GM18520 (cell line): Measurements from ENCODE around the gene ZDHHC8.

Source experiments
- ATAC-seq: cut with Tn5 transposase; IDR thresholded peaks from one replicate; pipeline ENCODE4 v1.9.1; 2021; ENCODE audit not compliant: unreplicated experiment

ZDHHC8 gene, protein sequence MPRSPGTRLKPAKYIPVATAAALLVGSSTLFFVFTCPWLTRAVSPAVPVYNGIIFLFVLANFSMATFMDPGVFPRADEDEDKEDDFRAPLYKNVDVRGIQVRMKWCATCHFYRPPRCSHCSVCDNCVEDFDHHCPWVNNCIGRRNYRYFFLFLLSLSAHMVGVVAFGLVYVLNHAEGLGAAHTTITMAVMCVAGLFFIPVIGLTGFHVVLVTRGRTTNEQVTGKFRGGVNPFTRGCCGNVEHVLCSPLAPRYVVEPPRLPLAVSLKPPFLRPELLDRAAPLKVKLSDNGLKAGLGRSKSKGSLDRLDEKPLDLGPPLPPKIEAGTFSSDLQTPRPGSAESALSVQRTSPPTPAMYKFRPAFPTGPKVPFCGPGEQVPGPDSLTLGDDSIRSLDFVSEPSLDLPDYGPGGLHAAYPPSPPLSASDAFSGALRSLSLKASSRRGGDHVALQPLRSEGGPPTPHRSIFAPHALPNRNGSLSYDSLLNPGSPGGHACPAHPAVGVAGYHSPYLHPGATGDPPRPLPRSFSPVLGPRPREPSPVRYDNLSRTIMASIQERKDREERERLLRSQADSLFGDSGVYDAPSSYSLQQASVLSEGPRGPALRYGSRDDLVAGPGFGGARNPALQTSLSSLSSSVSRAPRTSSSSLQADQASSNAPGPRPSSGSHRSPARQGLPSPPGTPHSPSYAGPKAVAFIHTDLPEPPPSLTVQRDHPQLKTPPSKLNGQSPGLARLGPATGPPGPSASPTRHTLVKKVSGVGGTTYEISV

DNA sequence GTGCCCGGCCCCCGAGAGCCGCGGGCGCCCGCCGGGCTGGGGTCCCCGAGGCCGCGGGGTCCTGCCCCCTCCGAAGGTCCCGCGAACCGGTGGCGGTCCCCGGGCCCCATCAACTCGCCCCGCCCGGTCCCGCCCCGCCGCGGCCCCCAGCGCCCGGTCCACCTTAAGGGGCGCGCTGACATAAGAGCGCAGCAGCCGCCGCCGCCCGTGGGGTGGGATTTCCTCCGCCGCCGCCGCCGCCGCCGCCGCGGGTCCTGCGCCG, at the start of gene ZDHHC8:
Gene ZDHHC8 (plus strand): TSS at position 208 of the 262 bp plus-strand sequence. CDS start 144 bp downstream, outside the sequence.
- ATAC-seq = peak; percentile 15

DNA sequence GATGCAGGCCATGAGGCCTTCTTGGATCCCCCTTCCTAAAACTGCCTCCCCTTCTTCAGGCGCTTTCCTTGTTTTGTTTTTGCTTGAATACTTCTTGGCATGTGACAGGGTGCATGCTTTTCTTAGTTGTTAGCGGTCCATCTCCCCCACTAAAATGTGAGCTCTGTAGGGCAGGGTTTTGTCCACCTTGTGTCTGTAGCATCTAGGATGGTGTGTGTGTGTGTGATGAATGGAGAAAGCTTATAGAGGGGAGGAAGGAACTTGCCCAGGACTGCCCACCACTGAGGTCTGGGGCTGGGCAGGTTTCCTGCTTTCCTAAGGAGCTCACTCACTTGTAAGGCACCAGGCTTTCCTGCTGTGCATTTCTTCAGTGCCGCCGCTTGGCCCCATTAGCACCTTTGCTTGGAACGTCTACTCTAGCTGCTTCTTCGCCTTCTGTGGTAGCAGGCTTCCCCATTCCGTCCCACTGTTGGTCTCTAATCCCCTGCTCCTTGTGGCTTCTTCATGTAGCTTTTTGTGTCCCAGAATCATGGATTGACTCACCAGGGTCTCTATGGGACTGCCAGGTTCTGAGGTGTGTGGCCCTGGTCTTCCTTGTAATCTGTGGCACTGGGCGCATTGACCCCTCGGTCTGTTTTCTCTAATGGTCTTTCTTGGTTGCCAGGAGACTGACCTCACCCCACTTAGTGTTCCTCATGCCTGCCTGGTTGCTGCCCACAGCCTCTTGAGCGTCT, 48.3 kb upstream of the ZDHHC8 start:
- ATAC-seq = no peak

DNA sequence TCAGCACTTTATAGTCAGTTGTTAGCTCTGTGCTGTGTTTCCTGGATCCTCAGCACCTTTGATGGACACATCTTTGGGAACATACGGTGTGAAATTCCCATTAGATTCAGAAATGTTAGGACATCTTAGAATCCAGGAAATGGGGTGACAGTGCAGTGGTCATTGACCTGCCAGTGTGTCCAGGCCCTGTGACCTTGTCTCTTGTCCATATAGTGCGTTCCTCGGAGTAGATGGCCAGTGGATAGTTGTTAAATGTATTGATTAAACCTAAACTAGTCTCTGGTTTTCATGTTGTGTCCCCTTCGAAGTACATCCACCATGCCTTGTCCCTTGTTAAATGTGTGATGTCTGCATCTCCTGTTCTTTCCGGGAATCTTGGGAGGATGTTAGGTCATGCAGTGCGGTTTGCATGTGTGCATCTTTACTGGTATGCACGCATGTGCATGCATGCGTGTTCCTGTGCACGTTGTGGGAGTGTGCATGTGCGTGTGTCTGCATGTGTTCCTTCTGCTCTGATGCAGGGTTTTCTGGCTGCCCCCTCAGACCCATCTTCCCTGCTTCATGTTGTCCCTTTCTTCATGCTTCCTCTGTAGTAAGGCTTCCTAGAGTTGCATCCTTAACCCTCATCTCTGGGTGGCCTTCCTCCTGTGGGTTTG, 47.6 kb upstream of the ZDHHC8 start:
- no peak for ATAC-seq

DNA sequence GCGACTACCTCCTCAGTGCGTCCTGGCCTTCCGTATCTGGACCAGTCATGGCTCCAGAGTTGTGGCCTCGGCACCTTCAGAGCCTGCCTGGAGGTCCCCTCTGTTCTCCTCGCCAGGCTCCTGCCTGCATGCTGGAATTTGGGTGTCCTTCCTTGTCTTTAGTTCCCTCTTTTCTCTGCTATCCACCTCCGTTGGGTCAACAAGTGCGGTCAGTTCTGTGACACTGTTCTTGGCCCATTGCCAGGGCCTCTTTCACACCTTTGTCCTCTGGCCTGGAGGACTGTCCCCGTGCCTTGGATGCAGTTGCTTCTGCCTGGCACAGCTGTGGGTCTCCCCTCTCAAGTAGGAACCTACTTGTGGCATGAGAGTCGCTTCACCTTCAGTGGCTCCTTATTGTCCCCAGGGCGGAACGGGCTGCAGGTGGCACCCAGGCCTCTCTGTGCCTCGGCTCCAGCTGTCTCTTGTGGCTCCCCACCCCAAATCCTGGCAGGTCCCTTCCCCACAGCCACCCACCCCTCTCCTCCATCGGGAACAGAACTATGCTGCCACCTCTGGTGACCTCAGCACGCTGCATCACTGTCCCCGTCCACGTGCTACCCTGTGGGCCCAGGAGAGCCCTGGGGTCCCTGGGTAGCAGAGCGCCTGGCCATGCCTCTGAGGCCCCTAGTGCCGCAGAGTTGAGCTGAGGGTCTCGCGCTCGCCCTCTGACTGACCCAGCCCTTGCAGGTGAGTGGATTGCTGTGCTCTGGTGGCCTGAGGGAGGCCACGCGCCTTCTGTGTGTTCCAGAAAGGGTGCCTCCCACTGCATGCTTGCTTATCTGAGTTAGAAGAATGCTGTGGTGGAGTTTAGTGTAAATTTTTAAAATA, 46.8 kb upstream of the ZDHHC8 start:
- ATAC-seq = no peak

DNA sequence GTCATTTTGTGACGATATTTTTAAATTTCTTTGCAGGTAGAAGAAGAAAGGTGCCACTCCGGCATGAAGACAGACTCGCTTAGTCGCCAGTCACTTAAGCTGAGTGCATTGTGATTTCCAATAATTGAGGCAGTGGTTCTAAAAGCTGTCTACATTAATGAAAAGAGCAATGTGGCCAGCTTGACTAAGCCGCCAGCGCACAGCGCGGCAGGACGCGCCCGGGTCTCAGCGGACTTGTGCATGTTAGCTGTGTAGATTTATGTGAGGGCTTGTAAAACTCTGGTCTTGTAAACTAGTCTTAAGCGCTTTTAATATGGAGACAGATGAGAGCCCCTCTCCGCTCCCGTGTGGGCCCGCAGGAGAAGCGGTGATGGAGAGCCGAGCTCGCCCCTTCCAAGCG, 46.0 kb upstream of the ZDHHC8 start:
- ATAC-seq = no peak

DNA sequence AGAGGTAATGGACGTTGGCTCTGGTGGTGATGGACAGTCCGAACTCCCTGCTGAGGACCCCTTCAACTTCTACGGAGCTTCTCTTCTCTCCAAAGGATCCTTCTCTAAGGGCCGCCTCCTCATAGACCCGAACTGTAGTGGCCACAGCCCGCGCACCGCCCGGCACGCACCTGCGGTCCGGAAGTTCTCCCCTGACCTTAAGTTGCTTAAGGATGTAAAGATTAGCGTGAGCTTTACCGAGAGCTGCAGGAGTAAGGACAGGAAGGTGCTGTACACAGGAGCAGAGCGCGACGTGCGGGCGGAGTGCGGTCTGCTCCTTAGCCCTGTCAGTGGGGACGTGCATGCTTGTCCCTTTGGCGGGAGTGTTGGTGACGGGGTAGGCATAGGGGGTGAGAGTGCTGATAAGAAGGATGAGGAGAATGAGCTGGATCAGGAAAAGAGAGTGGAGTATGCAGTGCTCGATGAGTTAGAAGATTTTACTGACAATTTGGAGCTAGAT, 45.5 kb upstream of the ZDHHC8 start:
- ATAC-seq = no peak

DNA sequence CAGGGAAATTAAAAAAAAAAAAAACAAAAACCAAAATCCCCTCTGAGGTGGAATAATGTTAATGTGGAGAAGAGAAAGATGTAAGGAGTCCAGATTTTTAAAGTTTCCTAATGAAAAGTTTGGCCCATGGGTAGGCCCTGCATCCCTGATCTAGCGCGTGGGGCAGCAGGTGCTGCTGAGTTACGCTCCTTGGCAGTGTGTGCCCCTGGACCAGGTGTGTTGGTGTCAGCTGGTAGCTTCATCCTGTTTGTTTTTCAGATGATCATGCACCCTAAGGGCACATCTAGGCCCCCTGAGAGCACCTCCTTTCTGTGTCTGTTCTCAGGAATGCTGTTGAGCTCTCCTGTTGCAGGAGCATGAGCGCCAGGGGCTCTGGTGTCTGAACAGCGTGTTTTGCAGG, 44.8 kb upstream of the ZDHHC8 start:
- ATAC-seq = no peak

DNA sequence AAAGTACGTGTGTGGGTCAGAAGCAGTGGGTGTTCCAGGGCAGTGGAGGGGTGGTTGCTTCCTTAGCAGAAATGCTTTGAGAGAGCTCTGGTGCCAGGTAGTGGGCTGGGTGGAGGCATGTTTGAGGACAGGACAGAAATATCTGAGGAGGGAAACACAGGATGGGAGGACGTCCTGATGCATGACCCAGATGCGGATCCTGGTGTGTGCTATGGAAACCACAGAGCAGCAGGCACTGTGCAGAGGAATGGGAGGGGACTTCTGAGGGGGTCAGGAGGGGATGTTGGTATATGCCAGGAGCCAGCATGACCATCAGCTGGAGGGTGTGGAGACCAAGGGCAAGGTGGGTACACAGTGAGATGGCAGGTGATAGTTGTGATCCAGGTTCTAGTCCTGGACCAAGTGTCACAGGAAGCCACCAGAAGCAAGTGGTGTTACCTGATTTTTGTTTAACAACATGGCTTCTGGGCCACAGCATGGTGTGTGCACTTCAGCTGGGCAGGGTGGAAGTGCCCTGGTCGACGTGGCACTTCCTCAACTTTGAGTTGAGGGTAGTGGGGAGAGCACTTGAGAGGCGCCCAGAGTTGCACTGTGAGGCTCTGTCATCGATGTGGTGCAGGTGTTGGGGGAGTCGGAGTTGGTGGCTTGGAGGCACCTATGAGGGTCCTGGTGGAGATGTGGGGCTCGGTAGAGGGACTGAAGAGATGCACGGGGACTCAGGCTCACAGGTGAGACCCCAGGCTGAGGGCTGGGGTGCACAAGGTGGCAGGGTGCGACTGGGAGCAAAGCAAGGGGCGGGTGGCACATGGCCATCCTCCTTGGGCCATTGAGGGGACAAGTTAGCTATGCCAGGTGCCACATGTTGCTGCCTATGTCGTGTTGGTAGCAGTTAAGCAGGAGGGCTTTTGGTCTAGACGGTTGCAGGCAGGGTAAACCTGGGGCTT, 44.0 kb upstream of the ZDHHC8 start:
- ATAC-seq = no peak

DNA sequence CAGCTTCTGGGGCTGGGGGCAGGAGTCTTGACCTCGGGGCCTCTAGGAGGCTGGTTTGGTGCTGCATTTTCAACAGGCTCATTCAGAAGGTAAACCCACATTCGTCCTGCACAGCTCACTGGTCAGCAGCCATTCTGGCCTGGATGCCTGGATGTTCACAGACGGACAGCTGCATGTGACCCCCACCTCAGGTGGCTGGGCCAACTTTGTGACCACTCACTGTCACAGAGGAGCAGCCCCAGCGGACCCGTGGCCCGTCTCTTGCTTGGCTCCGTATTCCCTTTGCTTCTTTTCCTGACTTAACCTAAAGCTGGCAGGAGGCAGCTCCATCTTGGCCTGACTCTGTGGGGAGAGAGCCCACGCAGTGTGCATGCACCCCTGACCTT, 43.3 kb upstream of the ZDHHC8 start:
- no peak for ATAC-seq

DNA sequence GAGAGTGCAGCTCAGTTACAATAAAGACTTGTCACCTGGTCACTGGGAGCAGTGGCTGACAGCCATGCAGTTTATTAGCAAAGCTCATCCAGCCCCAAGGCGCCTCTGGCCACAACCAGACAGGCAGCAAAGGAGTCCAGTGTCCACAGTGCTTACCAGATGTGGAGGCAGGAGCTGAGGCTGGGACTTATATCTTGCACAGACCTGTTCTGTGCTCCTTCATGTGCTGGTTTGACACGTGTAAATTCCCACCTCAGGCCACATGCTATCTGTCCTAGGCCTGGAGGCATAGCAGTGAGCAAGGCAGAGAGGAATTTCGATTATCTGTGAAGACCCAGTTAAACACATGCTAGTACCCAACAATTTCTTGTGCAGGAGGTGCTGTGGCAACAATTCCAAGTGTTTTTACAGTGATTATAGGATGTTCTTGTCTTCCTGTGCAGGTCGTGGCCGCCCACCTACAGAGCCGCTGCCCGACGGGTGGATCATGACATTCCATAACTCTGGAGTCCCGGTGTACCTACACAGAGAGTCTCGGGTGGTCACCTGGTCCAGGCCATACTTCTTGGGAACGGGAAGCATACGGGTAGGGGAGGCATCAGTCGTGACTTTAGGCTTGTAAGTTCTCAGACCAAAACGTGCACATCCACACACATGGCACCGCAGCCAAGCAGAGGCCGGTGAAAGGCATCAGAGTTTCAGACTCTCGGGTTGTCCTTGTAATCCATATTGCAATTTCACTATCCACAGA, 42.2 kb upstream of the ZDHHC8 start:
- ATAC-seq = no peak

DNA sequence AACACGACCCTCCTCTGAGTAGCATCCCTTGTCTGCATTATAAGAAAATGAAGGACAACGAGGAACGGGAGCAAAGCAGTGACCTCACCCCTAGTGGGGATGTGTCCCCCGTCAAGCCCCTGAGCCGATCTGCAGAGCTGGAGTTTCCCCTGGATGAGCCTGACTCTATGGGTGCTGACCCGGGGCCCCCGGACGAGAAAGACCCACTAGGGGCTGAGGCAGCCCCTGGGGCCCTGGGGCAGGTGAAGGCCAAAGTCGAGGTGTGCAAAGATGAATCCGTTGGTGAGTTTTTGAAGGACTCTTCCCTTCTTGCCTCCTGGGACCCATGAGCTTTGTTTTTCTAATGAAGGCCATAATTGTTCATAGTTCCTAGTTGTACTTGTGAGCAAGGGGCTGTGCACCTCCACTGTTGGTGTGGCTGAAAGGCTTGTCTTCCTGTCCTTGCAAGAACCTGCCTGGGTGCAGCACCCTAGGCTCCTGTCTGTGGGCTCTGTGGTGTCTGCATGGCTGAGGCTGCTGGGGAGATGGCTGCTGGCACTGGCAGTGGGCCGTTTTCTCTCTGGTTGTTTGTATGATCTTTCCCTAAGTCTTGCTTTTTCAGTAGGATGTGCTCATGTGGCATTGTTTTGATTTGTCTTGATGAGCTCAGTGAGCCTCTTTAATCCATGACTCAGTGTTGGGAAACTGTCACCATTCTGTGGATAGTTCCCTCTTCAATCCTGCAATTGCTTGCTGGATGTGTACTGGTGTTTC, 41.5 kb upstream of the ZDHHC8 start:
- ATAC-seq = no peak

DNA sequence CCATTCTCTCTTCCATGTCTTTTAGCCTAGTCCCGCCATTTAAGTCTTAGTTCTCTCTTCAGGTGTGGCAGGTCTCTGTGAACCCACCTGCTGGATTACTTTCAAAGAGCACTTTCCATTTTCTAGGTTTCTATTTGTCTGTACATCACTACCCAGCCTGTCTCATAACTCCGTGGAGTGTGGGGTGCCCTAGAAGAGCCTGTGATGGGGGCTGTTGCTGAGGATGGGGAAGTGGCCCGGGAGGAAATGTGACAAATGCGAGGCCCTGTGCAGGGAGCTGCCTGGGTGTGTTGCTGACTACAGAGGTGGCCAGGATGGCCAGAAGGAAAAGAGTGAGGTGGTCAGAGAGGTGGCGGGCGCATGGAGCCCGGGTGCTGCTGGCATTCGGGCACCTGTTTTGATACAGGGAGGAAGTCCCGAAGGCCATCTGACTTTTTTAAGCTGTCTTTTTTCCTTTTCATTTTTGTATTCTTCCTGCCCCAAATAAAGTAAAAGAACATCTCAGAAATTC, 40.8 kb upstream of the ZDHHC8 start:
- no peak for ATAC-seq

DNA sequence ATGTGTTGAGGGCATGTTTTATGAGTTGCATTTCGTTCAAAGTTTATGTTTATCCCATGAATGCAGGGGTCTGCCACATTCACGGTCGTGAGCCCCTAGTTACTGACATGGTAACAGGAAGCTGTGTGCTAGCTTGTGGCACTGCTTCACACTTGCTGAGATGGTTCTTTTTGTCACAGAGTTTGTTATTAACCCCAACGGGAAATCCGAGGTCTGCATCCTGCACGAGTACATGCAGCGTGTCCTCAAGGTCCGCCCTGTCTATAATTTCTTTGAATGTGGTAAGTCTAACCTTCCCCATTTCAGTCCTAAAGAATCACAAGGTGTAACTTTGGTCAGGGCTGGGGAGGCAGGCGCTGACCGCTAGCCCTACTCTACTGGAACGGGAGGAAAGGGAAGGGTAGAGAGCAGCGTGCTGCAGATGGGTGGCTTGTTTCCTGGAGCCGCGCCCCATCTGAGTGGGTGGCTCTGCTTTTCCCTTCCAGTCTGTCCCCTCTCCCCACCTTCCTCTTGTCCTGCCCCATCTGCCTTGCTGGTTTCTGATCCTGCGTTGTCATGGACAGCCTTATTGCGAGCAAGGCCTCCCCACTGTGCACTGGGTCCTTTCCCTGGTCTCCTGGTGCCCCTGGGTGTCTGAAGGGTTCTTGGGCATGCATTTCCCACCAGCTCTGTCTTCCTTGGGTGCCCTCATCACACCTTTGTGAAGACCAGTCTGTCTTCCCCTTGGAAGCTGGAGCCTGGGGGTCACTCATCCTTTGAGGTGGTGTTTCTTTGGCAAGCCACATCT, 39.7 kb upstream of the ZDHHC8 start:
- no peak for ATAC-seq

DNA sequence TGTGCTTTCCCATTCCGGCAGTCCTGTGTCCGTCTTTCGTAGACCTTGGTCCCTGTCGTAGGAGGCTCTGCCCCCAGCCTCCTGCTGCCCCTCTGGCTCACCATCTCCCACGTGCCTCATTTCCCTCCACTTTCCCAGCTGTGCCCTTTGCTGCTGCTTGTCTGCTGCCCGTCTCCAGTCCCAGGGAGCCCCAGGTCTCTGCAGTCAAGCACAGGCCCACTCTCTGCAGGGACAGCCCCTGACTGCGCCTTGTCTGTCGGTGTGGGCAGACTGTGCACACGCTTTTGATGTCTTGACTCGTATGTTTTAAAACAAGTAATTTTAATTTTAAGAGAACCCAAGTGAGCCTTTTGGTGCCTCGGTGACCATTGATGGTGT, 39.1 kb upstream of the ZDHHC8 start:
- no peak for ATAC-seq

DNA sequence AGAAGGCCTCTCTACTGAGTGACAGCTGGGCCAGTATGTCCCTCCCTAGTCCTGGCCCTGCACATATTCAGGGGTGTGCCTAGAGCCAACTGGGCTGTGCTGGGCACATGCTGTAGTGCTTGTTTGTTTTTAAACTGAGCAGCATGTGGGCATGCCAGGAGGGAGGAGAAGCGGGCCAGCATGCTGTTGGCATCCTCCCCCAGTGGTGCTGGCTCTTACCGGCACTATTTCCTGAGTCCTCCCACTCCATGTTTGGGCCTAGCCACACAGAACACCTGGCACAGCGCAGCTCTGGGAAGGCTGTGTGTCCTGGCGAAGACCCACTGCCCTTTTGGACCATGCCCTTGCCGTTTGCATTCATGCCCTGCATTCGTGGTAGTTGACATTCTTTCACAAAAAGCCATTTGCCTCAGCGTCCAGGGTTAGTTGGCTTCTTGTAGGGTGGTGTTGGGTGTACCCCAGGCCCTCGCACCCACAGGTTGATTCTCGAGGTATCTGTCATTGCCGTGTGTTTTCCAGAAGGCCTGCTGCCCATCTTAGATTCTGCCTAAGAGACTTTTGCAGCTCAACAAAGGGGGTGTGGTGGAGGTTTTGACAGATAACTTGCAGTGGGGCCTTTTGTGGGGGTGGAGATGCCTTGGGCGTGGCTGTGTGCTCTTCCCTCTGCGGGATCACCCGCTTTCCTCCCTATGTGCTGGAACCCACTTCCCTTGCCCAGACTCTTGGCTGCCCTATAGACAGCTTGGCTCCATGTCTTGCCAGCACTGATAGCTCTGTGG, 38.0 kb upstream of the ZDHHC8 start:
- ATAC-seq = no peak

DNA sequence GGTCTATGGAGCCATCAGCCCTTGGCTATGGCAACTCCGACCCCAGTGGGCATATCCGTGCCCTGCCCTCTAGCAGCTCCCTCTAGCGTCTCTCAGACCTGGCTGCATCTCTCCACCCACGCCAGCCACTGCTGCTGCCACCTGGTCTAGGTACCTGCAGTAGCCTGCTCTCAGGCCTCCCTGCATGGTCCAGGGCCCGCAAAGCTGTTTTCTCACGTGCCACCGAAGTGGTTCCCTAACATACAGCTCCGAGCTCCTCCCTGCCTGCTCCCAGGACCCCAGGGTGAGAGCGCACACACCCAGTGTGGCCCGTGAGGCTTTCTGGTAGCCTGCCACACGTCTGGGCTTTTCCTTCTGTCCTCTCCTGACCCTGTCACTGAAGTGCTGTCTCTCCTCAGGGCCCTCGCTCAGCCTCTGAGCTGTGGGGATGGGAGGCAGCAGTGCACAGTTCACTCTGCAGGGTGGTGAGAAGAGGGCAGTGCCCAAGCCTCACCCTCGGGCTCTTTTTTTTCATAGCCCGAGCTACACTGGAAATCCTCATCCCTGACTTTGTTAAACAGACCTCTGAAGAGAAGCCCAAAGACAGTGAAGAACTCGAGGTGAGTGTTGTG, 37.3 kb upstream of the ZDHHC8 start:
- ATAC-seq = no peak
